ENCODE data around the gene ITGB4. TPM values are rescaled to one million over a fixed set of nuclear protein-coding genes. Genes with fewer than 3 reads are reported as not detected.

The ITGB4 gene
- total RNA-seq, 1 experiment from 2014 or later = 568 TPM

GRCh38 chr17:75695830-75696271 lies 25.4 kb upstream of the ITGB4 start:
- DNase-seq (ENCODE audit: low read depth, low spot score) (no peak), ATAC-seq (no peak)
- ChIA-PET POLR2A (interaction anchor here (0.7 to 1.7 kb wide), 4 partner anchors 11 to 762 kb away, joined by 3 to 9 read pairs (median 4); partner anchors contain the start of gene ITGB4), CTCF (interaction anchor here (0.7 to 4.7 kb wide), 6 partner anchors 11 to 63 kb away, joined by 3 to 31 read pairs (median 6); no protein-coding TSS in a partner anchor), RAD21 (ENCODE audit: low non-redundant PET in 1 of 2, low total read pairs in 2 of 2, uncharacterized antibody in 2 of 2, unreplicated experiment in 2 of 2) (interaction anchor here (0.6 to 1.0 kb wide), 4 partner anchors 11 to 358 kb away, joined by 3 to 4 read pairs (median 3); partner anchors contain the start of gene ITGB4 (in 1 of the 2))
- Histone ChIP-seq H3K27me3 (ENCODE audit: insufficient read depth, low read length) (no peaks in the 10 kb centered on the region), H3K9me2 (ENCODE audit: insufficient read depth) (no peaks in the 10 kb centered on the region), H3K9ac (ENCODE audit: low read length) (peak overlapping the region; percentile 47), H2AFZ (ENCODE audit: low read depth, low read length, poor library complexity, severe bottlenecking) (no peak overlapping the region), H3K4me2 (ENCODE audit: low read length) (peak overlapping the region; percentile 53), H3K4me3 (replicated peaks in 1 of 2; ENCODE audit: low read depth in 1 of 2, low read length in 2 of 2) (no peak overlapping the region), H4K20me1 (ENCODE audit: insufficient read depth) (no peaks in the 10 kb centered on the region), H3K79me2 (ENCODE audit: insufficient read depth, low read length) (peaks cover 78% of the 10 kb centered on the region), H3K27ac (ENCODE audit: low read depth, low read length) (peak overlapping the region; percentile 94), H3K36me3 (ENCODE audit: control insufficient read depth in 1 of 2, insufficient read depth in 2 of 2, low read length in 2 of 2) (peaks cover 0 to 7% of the 10 kb centered on the region in 2 experiments; a peak in 1 of 4 replicates), H3K4me1 (ENCODE audit: control insufficient read depth in 1 of 2, insufficient read depth in 2 of 2, low read length in 2 of 2) (peaks cover 96 to 100% of the 10 kb centered on the region in 2 experiments), H3K9me3 (ENCODE audit: control insufficient read depth in 1 of 2, insufficient read depth in 1 of 2, low read depth in 1 of 2, low read length in 2 of 2) (no peaks in the 10 kb centered on the region)
- TF ChIP-seq CEBPB (IDR thresholded peaks at IDR 0.05; ENCODE audit: low read depth) (no peak), REST (IDR thresholded peaks at IDR 0.05; ENCODE audit: low read depth) (no peak), YY1 (IDR thresholded peaks at IDR 0.05; ENCODE audit: extremely low read depth, insufficient replicate concordance, low read depth, low read length) (no peak), EZH2phosphoT487 (IDR thresholded peaks at IDR 0.05; ENCODE audit: borderline replicate concordance) (no peak), SIN3A (IDR thresholded peaks at IDR 0.05; ENCODE audit: low read depth) (no peak), JUND (IDR thresholded peaks at IDR 0.05) (no peak), CTCF (IDR thresholded peaks at IDR 0.05 in 2 of 3, conservative IDR thresholded peaks at IDR 0.05 in 1 of 3; ENCODE audit: borderline replicate concordance in 1 of 3, insufficient read depth in 1 of 3, low read depth in 2 of 3, low read length in 2 of 3) (no peak), FOSL1 (IDR thresholded peaks at IDR 0.05; ENCODE audit: low read depth) (no peak), POLR2A (IDR thresholded peaks at IDR 0.05; ENCODE audit: borderline replicate concordance, extremely low read depth, insufficient read depth, insufficient read length) (no peak), ZFX (IDR thresholded peaks at IDR 0.05) (no peak), EGR1 (IDR thresholded peaks at IDR 0.05; ENCODE audit: low read depth) (no peak)
- TF ChIP-seq, protein P1, sequence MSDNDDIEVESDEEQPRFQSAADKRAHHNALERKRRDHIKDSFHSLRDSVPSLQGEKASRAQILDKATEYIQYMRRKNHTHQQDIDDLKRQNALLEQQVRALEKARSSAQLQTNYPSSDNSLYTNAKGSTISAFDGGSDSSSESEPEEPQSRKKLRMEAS (IDR thresholded peaks at IDR 0.05) = no peak
- TF ChIP-seq, protein P2, sequence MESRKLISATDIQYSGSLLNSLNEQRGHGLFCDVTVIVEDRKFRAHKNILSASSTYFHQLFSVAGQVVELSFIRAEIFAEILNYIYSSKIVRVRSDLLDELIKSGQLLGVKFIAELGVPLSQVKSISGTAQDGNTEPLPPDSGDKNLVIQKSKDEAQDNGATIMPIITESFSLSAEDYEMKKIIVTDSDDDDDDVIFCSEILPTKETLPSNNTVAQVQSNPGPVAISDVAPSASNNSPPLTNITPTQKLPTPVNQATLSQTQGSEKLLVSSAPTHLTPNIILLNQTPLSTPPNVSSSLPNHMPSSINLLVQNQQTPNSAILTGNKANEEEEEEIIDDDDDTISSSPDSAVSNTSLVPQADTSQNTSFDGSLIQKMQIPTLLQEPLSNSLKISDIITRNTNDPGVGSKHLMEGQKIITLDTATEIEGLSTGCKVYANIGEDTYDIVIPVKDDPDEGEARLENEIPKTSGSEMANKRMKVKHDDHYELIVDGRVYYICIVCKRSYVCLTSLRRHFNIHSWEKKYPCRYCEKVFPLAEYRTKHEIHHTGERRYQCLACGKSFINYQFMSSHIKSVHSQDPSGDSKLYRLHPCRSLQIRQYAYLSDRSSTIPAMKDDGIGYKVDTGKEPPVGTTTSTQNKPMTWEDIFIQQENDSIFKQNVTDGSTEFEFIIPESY (IDR thresholded peaks at IDR 0.05; ENCODE audit: extremely low read depth, insufficient replicate concordance, low read length) = no peak
- no TSS peak for BruUV-seq (replicated peaks)
- intact Hi-C loops (cut with micrococcal nuclease) = no loop called here
